Fibroblast of skin of back (primary cell): ENCODE data around the gene HOXD9.

Experiments
- DNase-seq: peaks from one replicate; pipeline ENCODE4 v3.0.0-alpha.2; 2013

The HOXD9 gene

DNA sequence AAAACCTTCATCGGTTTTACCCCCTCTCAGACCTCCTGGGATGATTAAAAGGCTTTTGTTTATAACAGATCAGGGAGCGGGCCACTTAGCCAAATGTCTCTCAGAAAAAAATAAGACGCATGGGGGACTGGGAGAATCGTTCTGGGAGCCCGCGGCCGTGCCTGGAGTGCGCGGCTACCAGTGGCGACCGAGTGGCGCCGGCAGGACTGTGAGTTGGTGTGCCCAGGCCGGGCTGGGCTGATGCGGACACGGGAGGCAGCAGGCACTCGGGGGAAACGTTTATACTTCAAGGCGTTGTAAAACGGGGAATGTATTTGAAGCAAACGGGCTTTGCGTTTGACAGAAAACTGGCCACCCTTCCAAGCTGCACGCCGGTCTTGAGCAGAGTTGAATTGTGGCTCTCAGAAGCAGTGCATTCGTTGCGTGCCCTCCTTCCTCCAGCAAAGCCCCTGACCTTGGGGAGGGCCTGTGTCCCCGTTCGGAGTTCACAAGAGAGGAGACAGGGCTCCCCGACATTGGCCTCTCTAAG, 10.6 kb upstream of the HOXD9 start:
- DNase-seq, result no peak

DNA sequence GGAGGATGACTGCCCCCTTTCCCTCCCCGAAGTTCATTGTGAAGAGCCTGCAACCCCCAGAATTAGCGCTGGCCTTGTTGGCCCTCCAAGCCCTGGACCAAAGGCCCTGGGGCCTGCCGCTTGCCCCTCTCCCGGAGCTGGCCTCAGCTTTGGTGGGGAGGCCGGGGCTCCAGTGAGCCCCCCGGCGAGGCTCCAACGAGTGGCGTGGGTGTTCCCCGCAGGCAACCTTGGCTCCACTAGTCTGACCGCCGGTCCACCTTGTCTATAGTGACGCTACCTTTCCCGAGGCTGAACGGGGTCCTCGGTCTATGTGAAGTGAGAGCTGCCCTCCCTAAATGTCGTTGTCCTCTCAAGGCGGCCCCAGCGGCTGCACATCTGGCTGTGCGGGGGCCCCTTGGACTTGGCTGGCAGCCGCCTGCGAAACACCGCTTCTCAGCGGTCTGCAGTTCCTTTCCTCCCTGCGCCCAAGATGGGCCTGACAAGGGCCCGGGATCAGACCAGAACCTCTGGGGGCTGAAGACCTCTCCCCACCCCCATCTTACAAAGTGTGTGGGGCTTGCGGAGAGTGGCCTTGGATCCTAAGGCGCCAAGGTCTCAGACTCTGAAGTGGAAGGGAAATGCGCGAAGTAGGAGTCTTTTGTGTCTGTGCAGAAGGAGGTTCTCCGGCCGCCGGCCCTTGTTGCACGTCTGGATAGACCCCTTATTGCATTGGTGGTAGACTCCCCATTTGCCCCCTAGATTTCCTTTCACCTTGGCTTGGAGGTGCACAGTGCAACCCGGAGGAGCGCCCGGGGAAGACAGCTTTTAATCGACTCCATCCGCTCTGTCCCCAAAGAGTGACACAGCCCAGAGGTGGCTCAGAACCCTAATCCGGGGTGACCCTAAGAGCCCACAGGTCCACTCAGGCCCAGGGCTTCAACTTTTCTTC, 9.9 kb upstream of the HOXD9 start:
- no peak for DNase-seq

GRCh38 chr2:176114120-176114929, 8.2 kb upstream of the HOXD9 start:
- DNase-seq, result no peak

- DNase-seq, result no peak
Observed at GRCh38 chr2:176114930-176115625, 7.4 kb upstream of the HOXD9 start.

DNA sequence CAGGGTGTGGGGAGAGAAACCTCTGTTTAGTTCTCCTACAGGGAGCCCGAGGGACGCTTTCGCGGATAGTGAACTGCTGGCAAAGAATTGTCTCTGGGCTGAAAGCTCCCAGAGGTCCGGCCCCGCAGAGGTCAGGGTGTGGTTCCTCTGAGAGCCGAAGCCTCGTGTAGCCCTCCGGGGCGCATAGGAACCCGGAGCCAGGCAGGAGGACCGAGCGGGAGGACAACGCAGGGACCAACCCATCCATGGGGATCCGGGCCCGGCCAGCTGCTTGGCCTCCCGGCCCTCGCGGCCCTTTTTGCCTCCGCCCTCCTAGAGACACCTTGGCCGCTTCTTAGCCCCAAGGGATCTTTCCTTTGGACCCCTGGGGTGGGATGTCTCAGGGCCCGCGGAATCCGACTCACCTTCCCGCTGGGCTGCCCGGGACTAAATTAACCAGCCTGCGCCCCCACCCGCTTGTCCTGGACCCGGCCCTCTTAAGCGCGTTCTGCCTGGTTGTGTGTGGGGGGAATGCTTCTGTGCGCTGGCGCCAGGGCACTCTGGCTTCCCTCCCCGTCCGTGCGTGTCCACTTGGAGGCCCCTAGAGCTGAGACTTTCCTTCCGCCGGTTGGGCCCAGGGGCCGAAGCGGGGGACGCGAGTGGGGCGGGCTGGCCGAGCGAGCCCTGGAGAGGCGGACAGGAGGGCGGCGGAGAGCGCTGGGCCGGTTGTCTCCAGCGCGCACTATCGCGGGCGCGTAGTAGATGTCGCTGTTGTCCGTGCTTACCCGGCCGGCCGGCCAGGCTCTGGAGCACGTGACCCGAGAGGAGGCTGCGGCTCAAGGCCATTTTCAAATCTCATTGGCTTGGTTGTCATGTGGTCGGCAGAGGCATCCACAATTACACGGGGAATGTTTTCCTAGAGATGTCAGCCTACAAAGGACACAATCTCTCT, 6.4 kb upstream of the HOXD9 start, which contains the start of gene HOXD10:
TSS of gene HOXD10 (plus strand) at position 896 of the 931 bp plus-strand sequence. CDS start 56 bp downstream, outside the sequence.
- DNase-seq, result peak; percentile 73

- DNase-seq, result no peak
Observed at GRCh38 chr2:176117162-176117822, 5.2 kb upstream of the HOXD9 start.

DNA sequence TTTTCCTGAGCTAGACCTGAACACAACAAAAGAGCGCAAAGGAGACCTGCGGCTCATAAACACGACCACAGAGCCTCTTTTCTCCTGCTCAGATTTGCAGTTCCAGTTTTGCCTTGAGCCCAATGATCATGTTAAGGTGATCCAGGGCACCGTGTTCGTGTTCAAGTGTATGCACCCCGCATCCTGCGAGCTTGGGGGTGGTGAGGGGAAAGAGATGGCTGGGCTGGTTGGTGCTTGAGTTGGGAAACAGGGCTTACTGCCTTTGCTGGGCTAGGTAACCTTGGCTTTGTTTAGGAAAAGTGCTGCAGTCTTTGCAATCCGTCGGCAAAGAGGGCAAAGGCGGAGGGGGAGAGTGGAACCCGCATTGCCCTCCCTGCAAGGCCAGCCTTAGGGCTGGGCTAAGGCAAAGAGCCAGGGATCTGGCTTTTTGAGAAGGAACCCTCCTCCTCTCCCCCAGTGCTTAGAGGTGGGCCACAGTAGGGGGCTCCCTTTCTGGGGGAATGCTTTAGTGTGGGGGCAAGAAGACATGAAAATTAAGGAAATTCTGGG, 4.6 kb upstream of the HOXD9 start:
- no peak for DNase-seq

- peak; percentile 43 for DNase-seq
Observed at GRCh38 chr2:176118601-176119339, 3.7 kb upstream of the HOXD9 start.

GRCh38 chr2:176120364-176121189, 1.9 kb upstream of the HOXD9 start:
- no peak for DNase-seq

DNA sequence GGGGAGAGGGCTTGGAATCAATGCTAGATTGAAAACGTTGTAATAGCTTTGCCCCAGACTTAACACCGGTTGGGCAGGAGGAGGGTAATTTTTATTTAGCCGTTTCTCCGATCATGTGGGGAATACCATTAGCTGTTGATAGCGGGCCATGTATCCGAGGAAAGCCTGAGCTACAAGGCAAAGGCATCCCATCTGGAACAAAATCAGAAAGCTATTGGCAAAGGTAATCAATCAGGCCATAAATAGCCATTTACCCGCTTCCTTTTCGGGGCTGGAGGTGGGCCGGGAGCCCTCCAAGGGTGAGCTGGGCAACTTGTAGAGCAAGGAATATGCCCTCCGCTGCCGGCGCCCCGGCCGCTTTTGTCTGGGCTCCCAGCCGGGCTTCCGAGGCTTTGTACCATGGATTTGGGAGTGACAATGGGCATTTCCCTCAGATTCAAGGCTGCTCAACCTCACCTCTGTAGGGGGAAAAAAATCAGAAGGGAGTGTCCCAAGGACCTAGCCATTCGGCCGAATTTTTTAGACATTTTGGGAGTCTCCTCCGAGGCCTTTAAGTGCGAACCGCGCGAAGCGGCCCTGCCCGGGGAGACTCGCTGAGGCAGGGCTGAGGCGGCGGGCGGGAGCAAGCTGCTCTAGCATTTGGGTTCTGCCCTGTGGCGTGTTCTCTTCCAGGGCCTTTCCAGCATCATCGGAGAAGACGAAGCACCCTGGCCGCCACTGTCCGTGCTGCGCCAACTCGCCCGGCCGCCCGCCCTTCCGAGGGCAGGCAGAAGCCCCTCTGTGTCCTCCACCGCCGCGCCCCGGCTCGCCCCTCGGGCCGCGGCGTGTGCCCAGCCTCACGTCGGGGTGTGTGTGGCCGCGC, 1.1 kb upstream of the HOXD9 start:
- DNase-seq, result no peak

DNA sequence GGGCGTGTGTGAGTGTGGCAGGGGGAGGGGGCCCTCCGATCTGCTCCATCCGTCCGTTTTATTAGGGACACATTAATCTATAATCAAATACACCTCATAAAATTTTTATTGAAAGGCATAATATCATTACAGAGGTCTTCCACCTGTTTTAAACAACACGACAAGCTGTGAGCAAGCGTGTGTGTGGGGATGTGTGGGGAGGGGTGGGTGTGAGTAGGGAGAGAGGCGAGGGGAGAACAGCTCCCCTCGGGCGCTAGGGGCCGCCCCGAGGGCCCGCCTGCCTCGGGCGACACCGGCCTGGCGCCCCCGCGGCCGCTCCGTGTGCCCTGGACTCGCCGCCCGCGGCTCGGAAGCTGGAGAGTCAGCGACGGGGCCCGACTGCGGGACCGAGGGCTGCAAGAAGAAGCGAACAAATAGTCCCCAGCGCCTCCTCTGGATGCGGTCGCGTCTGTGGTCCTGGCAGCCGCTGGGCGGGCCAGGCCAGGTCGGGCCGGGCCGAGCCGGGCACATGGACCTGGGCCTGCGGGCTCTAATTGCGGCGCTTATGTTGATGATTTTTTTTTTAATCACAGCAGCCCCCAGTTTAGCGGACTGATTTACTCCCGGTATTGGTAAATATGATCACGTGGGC, 352 bp upstream of the HOXD9 start:
- DNase-seq, result no peak

GRCh38 chr2:176123411-176124109, 1.0 kb downstream of the HOXD9 start:
- DNase-seq, result no peak

GRCh38 chr2:176124110-176124946, 1.8 kb downstream of the HOXD9 start:
- no peak for DNase-seq

DNA sequence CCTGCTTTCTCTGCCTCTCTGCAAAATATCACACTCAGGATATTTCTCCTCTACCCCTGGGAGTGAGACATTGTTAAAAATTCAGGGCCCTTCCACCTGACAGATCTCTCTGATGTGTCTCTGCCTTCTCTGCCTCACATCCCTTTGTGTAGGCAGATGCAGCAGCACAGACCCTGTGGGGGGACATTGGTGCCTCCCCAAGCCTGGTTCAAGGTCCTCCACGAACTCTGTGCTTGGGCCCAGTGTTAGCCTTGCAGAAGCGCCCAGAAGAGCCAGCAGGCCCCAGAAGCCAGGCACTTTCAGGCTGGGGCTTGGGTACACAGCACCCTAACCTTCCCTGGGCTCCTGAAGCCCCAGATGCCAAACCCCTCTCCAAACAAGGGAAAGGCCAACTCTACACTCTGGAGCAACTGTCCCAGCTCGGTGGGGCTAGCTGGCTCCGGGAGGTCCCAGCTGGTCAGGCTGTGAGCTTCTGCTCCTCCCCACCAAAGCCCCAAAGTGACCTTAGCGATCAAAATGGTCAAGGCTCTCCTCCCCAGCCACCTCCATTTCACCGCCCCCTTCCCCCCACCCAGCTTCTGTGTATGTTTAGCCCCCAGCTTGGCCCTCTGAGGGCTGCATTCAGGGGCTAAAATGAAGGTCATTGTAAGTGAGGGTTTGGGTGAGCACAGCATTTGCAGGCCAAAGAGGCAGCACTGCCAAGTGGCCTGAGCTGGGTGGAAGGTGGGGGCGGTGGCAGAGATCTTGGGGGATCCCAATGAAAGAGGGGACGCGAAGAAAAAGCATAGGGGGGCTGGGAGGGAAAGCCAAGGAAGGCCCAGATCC, 2.6 kb downstream of the HOXD9 start:
- DNase-seq, result no peak

DNA sequence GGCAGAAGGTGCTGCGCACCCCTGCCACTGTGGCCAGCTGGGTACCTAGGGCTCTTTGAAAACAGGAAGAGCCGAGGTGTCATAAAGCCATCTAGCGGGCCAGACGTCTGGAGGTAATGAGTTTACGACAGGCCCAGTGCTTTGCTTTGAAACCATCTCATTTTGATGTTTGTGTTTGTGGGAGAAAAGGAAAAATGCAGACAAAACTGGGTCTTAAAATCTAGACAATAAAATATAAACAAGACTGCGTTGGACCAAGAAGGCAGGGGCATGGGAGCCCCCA, 3.2 kb downstream of the HOXD9 start:
- no peak for DNase-seq
